ENCODE results near the gene LPIN1.
"Not testable (repeated sequence)": the region's sequence is repeated elsewhere in the genome, so short reads cannot be mapped to it uniquely, and the experiment has no call there.

Gene LPIN1

GRCh38 chr2:11732587-11732986, 13.8 kb upstream of the LPIN1 start:
- H3K4me3 ChIP-seq (ENCODE audit: low read depth, low read length), result no peak overlapping the region
- no peak for DNase-seq (ENCODE audit: low read depth)
- in situ Hi-C loops (cut with HindIII; ENCODE audit: low sequenced_read_pairs), result no loop called here
- TF ChIP-seq CTCF (IDR thresholded peaks at IDR 0.05; ENCODE audit: low read depth, low read length, missing control alignments), result no peak

- DNase-seq (ENCODE audit: low read depth); H3K4me3 ChIP-seq (ENCODE audit: low read depth, low read length); in situ Hi-C loops (cut with HindIII; ENCODE audit: low sequenced_read_pairs): not testable (repeated sequence)
Observed at GRCh38 chr2:11737852-11738251, 8.6 kb upstream of the LPIN1 start.

- TF ChIP-seq CTCF (IDR thresholded peaks at IDR 0.05; ENCODE audit: low read depth, low read length, missing control alignments), result peak; percentile 73
- H3K4me3 ChIP-seq (ENCODE audit: low read depth, low read length), result no peak overlapping the region
- in situ Hi-C loops (cut with HindIII; ENCODE audit: low sequenced_read_pairs), result no loop called here
- DNase-seq (ENCODE audit: low read depth), result peak; percentile 61
Observed at GRCh38 chr2:11738589-11739436, 7.6 kb upstream of the LPIN1 start.

GRCh38 chr2:11740723-11741122, 5.7 kb upstream of the LPIN1 start:
- H3K4me3 ChIP-seq (ENCODE audit: low read depth, low read length), result no peak overlapping the region
- DNase-seq (ENCODE audit: low read depth), result no peak
- no peak for TF ChIP-seq CTCF (IDR thresholded peaks at IDR 0.05; ENCODE audit: low read depth, low read length, missing control alignments)
- in situ Hi-C loops (cut with HindIII; ENCODE audit: low sequenced_read_pairs), result no loop called here

- no peak for TF ChIP-seq CTCF (IDR thresholded peaks at IDR 0.05; ENCODE audit: low read depth, low read length, missing control alignments)
- in situ Hi-C loops (cut with HindIII; ENCODE audit: low sequenced_read_pairs), result no loop called here
- DNase-seq (ENCODE audit: low read depth), result no peak
- H3K4me3 ChIP-seq (ENCODE audit: low read depth, low read length), result no peak overlapping the region
Observed at GRCh38 chr2:11742317-11742701, 4.1 kb upstream of the LPIN1 start.

GRCh38 chr2:11742702-11743357, 3.6 kb upstream of the LPIN1 start:
- in situ Hi-C loops (cut with HindIII; ENCODE audit: low sequenced_read_pairs), result no loop called here
- TF ChIP-seq CTCF (IDR thresholded peaks at IDR 0.05; ENCODE audit: low read depth, low read length, missing control alignments), result no peak
- no peak overlapping the region for H3K4me3 ChIP-seq (ENCODE audit: low read depth, low read length)
- DNase-seq (ENCODE audit: low read depth), result no peak

GRCh38 chr2:11743366-11743765, 3.1 kb upstream of the LPIN1 start:
- no peak overlapping the region for H3K4me3 ChIP-seq (ENCODE audit: low read depth, low read length)
- no peak for TF ChIP-seq CTCF (IDR thresholded peaks at IDR 0.05; ENCODE audit: low read depth, low read length, missing control alignments)
- in situ Hi-C loops (cut with HindIII; ENCODE audit: low sequenced_read_pairs), result no loop called here
- no peak for DNase-seq (ENCODE audit: low read depth)

Data from astrocyte of the cerebellum (primary cell).